GM12875 (cell line): ENCODE measurements around the gene XG.

Source experiments
- H3K4me3 ChIP-seq: one replicate; pipeline ENCODE4 v1.5.1; 2011; ENCODE audit warnings: low read depth, low read length, control low read depth
- TF ChIP-seq, protein P1 (sequence below): IDR thresholded peaks from 2 replicates; pipeline ENCODE4 v1.5.1; 2011; ENCODE audit warnings: low read depth, mild to moderate bottlenecking, control low read depth, inconsistent platforms, low read length, moderate library complexity, borderline replicate concordance; ENCODE audit not compliant: insufficient read depth

XG gene

DNA sequence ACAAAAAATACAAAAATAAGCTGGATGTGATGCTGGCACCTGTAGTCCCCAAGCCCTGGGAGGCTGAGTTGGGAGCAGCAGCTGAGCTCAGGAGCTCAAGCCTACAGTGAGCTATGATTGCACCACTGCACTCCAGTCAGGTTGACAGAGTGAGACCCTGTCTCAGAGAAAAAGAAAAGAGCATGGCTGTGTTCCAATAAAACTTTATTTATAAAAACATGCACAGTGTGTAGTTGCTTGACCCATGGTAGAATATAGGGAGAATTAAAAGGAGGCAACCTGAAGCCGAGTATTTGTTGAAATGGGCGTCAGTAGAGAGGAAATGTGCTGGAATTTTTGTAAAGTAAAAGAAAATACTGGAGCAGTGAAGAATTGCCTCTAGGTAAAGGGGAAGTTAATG is 103.9 kb downstream of the XG start:
- H3K4me3 ChIP-seq = no peak overlapping the region
- TF ChIP-seq, protein P1, sequence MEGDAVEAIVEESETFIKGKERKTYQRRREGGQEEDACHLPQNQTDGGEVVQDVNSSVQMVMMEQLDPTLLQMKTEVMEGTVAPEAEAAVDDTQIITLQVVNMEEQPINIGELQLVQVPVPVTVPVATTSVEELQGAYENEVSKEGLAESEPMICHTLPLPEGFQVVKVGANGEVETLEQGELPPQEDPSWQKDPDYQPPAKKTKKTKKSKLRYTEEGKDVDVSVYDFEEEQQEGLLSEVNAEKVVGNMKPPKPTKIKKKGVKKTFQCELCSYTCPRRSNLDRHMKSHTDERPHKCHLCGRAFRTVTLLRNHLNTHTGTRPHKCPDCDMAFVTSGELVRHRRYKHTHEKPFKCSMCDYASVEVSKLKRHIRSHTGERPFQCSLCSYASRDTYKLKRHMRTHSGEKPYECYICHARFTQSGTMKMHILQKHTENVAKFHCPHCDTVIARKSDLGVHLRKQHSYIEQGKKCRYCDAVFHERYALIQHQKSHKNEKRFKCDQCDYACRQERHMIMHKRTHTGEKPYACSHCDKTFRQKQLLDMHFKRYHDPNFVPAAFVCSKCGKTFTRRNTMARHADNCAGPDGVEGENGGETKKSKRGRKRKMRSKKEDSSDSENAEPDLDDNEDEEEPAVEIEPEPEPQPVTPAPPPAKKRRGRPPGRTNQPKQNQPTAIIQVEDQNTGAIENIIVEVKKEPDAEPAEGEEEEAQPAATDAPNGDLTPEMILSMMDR = no peak

DNA sequence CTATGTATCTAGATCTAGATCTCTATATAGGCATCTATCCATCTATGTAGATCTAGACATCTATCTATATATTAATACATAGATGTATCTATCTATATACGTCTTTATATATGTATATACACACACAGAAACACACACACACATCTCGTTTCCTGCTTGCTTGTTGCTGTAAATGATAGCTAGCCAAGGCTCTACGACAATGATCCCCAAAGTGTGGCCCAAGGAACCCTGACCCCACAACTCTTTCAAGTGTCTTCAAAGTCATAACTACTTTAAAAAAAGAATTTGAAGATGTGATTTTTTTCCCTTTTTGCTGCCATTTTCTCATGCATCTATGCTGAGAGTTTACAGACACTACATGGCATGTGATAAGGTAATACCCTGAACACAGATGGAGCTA is 105.7 kb downstream of the XG start:
- TF ChIP-seq, protein P1 = no peak
- no peak overlapping the region for H3K4me3 ChIP-seq

DNA sequence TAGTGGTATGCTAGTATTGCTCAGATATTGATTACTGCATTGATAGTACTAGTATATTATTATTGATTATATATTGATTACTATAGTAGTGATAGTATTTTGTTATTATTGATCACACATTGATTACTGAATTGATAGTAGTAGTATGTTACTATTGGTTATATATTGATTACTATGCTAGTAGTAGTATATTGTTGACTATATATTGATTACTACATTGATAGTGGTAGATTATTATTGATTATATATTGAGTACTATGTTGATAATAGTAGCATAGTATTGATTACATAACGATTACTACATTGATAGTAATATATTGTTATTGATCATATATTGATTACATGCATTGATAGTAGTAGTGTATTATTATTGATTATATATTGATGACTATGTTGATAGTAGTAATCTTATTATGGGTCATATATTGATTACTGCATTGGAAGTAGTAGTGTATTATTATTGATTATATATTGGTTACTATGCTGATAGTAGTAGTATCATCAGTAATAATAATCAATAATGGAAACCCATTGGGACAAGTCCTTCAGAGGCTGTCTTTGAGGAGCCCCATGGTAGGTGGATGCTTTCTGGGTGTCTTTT is 107.5 kb downstream of the XG start:
- H3K4me3 ChIP-seq = no peak overlapping the region
- TF ChIP-seq, protein P1 = no peak

DNA sequence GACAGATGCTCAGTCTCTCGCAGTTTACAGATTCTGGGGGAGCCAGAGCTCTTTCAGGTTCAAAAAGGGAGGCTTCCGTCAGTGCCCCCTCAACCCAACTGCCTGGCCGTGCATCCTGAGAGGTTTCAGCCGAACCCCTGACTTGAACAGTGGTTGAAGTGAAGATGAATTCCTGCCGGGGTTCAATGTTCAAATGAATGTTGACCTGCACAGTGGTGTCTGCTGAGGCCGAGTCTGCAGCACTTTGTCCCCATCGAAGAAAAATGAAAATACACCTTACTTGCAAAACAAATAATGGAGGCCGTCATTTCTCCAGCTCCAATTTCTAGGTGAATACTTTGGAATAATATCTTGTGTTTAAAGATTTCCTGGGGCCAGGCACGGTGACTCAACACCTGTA is 110.6 kb downstream of the XG start:
- TF ChIP-seq, protein P1 = no peak
- no peak overlapping the region for H3K4me3 ChIP-seq

DNA sequence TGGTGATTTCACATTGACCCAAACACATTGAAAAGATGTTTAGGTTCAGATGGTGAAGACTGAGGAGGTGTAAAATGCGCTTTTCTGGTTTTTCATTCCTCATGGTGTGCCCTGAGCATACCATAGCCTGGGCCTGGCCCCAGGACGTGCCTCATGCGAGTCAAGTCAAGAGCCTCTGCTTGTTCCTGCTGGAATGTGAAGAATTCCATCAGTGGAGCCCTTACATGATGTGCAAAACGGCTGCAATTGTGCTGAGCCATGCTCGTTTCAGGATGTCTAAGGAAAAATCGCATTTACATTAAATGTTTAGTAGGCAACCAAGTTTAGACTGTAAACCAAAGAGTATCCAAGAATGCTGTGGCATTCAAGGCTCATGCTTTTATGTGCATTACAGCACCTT is 111.8 kb downstream of the XG start:
- TF ChIP-seq, protein P1 = no peak
- H3K4me3 ChIP-seq = no peak overlapping the region
